Measurements from ENCODE around the gene HYAL4.

HYAL4 gene

DNA sequence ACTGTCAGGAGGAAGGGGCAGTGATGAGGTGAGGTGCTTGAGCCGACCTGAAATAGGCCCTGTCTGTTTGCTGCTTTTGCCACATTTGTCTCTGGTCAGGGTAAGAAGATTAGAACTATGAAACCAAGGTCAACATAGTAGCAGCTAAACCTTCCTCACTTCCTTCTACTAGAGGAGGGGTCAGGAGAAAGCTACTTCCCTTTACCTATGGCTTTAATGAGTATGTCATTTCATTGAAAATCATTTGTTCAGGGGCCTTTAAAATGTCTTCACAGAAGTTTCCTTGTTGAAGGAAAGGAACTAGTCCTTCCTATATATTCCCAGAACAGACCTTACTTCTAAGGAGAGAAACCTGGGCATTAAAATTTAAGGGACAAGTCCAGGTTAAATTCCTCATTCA is 19.0 kb downstream of the HYAL4 start:
- H3K4me2 ChIP-seq (ENCODE audit: low read depth, low read length, poor library complexity, severe bottlenecking): no peak overlapping the region
- TF ChIP-seq, protein P1, sequence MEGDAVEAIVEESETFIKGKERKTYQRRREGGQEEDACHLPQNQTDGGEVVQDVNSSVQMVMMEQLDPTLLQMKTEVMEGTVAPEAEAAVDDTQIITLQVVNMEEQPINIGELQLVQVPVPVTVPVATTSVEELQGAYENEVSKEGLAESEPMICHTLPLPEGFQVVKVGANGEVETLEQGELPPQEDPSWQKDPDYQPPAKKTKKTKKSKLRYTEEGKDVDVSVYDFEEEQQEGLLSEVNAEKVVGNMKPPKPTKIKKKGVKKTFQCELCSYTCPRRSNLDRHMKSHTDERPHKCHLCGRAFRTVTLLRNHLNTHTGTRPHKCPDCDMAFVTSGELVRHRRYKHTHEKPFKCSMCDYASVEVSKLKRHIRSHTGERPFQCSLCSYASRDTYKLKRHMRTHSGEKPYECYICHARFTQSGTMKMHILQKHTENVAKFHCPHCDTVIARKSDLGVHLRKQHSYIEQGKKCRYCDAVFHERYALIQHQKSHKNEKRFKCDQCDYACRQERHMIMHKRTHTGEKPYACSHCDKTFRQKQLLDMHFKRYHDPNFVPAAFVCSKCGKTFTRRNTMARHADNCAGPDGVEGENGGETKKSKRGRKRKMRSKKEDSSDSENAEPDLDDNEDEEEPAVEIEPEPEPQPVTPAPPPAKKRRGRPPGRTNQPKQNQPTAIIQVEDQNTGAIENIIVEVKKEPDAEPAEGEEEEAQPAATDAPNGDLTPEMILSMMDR (IDR thresholded peaks at IDR 0.05; ENCODE audit: insufficient read depth, low read length, poor library complexity, severe bottlenecking): no peak
- TF ChIP-seq EZH2phosphoT487 (conservative IDR thresholded peaks at IDR 0.05; ENCODE audit: low read length): no peak
- no peaks in the 10 kb centered on the region for H3K9me3 ChIP-seq (ENCODE audit: insufficient read depth, low read length)
- no peak overlapping the region for H3K27ac ChIP-seq (ENCODE audit: low read depth, low read length)
- H3K79me2 ChIP-seq (ENCODE audit: insufficient read depth, low read length): no peaks in the 10 kb centered on the region
- no peak overlapping the region for H3K9ac ChIP-seq (ENCODE audit: low read length)
- no peaks in the 10 kb centered on the region for H4K20me1 ChIP-seq (ENCODE audit: low read depth, low read length)
- no peak overlapping the region for H3K4me3 ChIP-seq (ENCODE audit: insufficient read depth, low read length, poor library complexity, severe bottlenecking)
- H2AFZ ChIP-seq (ENCODE audit: low read depth, low read length, severe bottlenecking): no peak overlapping the region
- H3K36me3 ChIP-seq (ENCODE audit: low read length): no peaks in the 10 kb centered on the region
- no peaks in the 10 kb centered on the region for H3K9me2 ChIP-seq (replicated peaks; ENCODE audit: insufficient read depth, low read length)
- no peaks in the 10 kb centered on the region for H3F3A ChIP-seq (ENCODE audit: insufficient read depth)
- H3K27me3 ChIP-seq (ENCODE audit: low read length): no peaks in the 10 kb centered on the region

DNA sequence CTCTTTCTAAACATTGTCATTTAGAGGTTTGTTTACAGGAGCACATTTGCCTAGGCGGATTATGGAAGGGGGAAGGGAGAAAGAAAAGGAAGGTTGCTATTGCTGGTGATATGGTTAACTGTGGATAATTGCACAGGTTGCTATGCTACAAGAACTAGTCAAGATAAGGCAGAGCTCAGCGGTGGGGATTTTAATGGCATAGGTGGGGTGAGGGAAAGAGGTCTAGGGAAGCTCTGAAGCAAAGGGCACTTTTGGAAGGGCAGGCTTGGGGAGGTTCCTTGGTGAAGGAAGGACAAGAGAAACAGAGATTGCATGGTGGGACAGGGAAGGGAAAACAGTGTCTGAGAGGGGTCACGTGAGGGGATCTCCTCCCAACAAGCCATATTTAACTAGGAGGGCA is 19.5 kb downstream of the HYAL4 start:
- H3K36me3 ChIP-seq (ENCODE audit: low read length): no peaks in the 10 kb centered on the region
- TF ChIP-seq, protein P1 (IDR thresholded peaks at IDR 0.05; ENCODE audit: insufficient read depth, low read length, poor library complexity, severe bottlenecking): no peak
- TF ChIP-seq EZH2phosphoT487 (conservative IDR thresholded peaks at IDR 0.05; ENCODE audit: low read length): no peak
- H3K4me2 ChIP-seq (ENCODE audit: low read depth, low read length, poor library complexity, severe bottlenecking): no peak overlapping the region
- H3K9me3 ChIP-seq (ENCODE audit: insufficient read depth, low read length): no peaks in the 10 kb centered on the region
- no peak overlapping the region for H3K9ac ChIP-seq (ENCODE audit: low read length)
- H2AFZ ChIP-seq (ENCODE audit: low read depth, low read length, severe bottlenecking): no peak overlapping the region
- H3K27ac ChIP-seq (ENCODE audit: low read depth, low read length): no peak overlapping the region
- H3K79me2 ChIP-seq (ENCODE audit: insufficient read depth, low read length): no peaks in the 10 kb centered on the region
- H3K27me3 ChIP-seq (ENCODE audit: low read length): no peaks in the 10 kb centered on the region
- H3F3A ChIP-seq (ENCODE audit: insufficient read depth): no peaks in the 10 kb centered on the region
- H3K4me3 ChIP-seq (ENCODE audit: insufficient read depth, low read length, poor library complexity, severe bottlenecking): no peak overlapping the region
- H4K20me1 ChIP-seq (ENCODE audit: low read depth, low read length): no peaks in the 10 kb centered on the region
- H3K9me2 ChIP-seq (replicated peaks; ENCODE audit: insufficient read depth, low read length): no peaks in the 10 kb centered on the region

GRCh38 chr7:123864966-123865365 is 20.0 kb downstream of the HYAL4 start:
- H3K79me2 ChIP-seq (ENCODE audit: insufficient read depth, low read length): no peaks in the 10 kb centered on the region
- no peaks in the 10 kb centered on the region for H3K36me3 ChIP-seq (ENCODE audit: low read length)
- H2AFZ ChIP-seq (ENCODE audit: low read depth, low read length, severe bottlenecking): no peak overlapping the region
- no peak for TF ChIP-seq EZH2phosphoT487 (conservative IDR thresholded peaks at IDR 0.05; ENCODE audit: low read length)
- TF ChIP-seq, protein P1 (IDR thresholded peaks at IDR 0.05; ENCODE audit: insufficient read depth, low read length, poor library complexity, severe bottlenecking): no peak
- no peaks in the 10 kb centered on the region for H3F3A ChIP-seq (ENCODE audit: insufficient read depth)
- no peak overlapping the region for H3K27ac ChIP-seq (ENCODE audit: low read depth, low read length)
- H3K27me3 ChIP-seq (ENCODE audit: low read length): no peaks in the 10 kb centered on the region
- H3K9ac ChIP-seq (ENCODE audit: low read length): no peak overlapping the region
- no peaks in the 10 kb centered on the region for H4K20me1 ChIP-seq (ENCODE audit: low read depth, low read length)
- H3K4me3 ChIP-seq (ENCODE audit: insufficient read depth, low read length, poor library complexity, severe bottlenecking): no peak overlapping the region
- no peaks in the 10 kb centered on the region for H3K9me3 ChIP-seq (ENCODE audit: insufficient read depth, low read length)
- H3K4me2 ChIP-seq (ENCODE audit: low read depth, low read length, poor library complexity, severe bottlenecking): no peak overlapping the region
- no peaks in the 10 kb centered on the region for H3K9me2 ChIP-seq (replicated peaks; ENCODE audit: insufficient read depth, low read length)
